ENCODE measurements around the gene TXNL1. TPM values are rescaled to one million over a fixed set of nuclear protein-coding genes. Genes with fewer than 3 reads are reported as not detected.

TXNL1 gene
- total RNA-seq, 1 experiment from 2014 or later = 54.5 TPM

DNA sequence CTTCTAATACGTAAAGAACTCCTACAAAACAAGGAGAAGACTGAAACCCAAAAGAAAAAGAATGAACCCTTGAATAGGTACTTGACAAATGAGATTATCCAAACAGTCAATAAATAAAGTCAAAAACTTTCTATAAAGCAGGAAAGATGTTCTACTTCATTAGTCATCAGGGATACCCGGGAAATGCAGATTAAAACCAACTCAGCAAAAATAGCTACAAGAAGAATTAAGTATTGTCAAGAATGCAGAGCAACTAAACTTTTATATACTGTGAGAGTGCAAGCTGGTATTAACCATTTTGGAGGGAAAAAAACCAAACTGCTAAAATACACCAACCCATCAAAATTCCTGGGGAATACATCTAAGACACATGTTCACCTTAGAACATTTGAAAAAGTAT, 10.4 kb downstream of the TXNL1 start:
- ChIA-PET POLR2A (ENCODE audit: unreplicated experiment) (interaction anchor here (0.7 kb wide), 1 partner anchor 1205 kb away, joined by 4 read pairs; no protein-coding TSS in a partner anchor), CTCF (no interaction called here)

DNA sequence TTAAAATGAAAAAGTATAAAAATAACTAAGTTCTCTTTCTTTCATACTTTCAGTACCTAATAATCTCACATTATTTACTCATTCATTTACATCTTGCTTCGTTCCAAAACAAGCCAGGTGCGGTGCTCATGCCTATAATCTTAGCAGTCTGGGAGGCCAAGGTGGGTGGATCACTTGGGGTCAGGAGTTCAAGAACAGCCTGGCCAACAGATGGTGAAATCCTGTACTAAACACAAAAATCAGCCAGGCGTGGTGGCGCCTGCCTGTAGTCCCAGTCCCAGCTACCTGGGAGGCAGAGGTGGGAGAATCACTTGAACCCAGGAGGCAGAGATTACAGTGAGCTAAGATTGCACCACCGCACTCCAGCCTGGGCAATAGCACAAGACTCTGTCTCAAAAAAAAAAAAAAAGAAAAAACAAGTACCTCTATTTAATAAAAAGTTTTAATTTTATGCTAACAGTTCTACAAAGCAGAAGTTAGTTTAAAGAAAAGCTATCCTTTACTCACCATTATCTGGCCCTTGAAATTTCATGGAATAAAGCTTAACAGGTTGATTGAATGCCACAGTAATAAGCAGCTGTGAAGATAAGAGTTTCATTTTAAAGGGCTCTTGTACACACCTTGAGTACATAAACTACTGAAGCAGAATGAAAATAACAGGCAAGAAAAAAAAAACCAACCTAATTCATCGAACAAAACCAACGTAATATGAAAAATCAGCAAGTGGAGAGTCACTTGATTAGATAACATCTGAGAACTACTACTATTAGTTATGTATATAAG, 22.5 kb downstream of the TXNL1 start:
- TF ChIP-seq EZH2 (IDR thresholded peaks at IDR 0.05; ENCODE audit: low read depth) = no peak
- TF ChIP-seq, protein P1, sequence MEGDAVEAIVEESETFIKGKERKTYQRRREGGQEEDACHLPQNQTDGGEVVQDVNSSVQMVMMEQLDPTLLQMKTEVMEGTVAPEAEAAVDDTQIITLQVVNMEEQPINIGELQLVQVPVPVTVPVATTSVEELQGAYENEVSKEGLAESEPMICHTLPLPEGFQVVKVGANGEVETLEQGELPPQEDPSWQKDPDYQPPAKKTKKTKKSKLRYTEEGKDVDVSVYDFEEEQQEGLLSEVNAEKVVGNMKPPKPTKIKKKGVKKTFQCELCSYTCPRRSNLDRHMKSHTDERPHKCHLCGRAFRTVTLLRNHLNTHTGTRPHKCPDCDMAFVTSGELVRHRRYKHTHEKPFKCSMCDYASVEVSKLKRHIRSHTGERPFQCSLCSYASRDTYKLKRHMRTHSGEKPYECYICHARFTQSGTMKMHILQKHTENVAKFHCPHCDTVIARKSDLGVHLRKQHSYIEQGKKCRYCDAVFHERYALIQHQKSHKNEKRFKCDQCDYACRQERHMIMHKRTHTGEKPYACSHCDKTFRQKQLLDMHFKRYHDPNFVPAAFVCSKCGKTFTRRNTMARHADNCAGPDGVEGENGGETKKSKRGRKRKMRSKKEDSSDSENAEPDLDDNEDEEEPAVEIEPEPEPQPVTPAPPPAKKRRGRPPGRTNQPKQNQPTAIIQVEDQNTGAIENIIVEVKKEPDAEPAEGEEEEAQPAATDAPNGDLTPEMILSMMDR (conservative IDR thresholded peaks at IDR 0.05) = no peak
- H3K79me2 ChIP-seq (ENCODE audit: low read depth) = 0 out of 2 replicates have a peak, but pooled peaks cover 13% of the 10 kb centered on the region
- ChIA-PET CTCF (interaction anchor here (0.7 kb wide), 1 partner anchor 804 kb away, joined by 4 read pairs; no protein-coding TSS in a partner anchor), POLR2A (ENCODE audit: unreplicated experiment) (no interaction called here)
- H3K27ac ChIP-seq = no peak overlapping the region
- no peak for DNase-seq
- H3K27me3 ChIP-seq (ENCODE audit: insufficient read depth, low read depth) = no peaks in the 10 kb centered on the region
- no peaks in the 10 kb centered on the region for H3K9me2 ChIP-seq (ENCODE audit: insufficient read depth)
- no peak overlapping the region for H3K4me3 ChIP-seq
- H4K20me1 ChIP-seq (ENCODE audit: insufficient read depth) = peaks cover 9% of the 10 kb centered on the region; the same call in 1 of the 2 replicates
- peaks cover 5% of the 10 kb centered on the region; the same call in 1 of the 2 replicates for H3F3A ChIP-seq (ENCODE audit: insufficient read depth, low read depth)
- no peaks in the 10 kb centered on the region for H3K9me3 ChIP-seq (ENCODE audit: insufficient read depth, low read depth)
- no peak overlapping the region for H2AFZ ChIP-seq
- no peak overlapping the region for H3K4me2 ChIP-seq
- intact Hi-C loops (cut with micrococcal nuclease; ENCODE audit: unreplicated experiment) = no loop called here
- no TSS peak for BruUV-seq (replicated peaks)
- peaks cover 42% of the 10 kb centered on the region for H3K36me3 ChIP-seq (ENCODE audit: low read depth)
- H3K4me1 ChIP-seq (replicated peaks; ENCODE audit: insufficient read depth) = no peaks in the 10 kb centered on the region

More for the DNA sequence above, 10.4 kb downstream of the TXNL1 start:
- H3K4me2 ChIP-seq = no peak overlapping the region
- no peaks in the 10 kb centered on the region for H3K27me3 ChIP-seq (ENCODE audit: insufficient read depth, low read depth)
- TF ChIP-seq, protein P1 (conservative IDR thresholded peaks at IDR 0.05) = no peak
- no peak for TF ChIP-seq EZH2 (IDR thresholded peaks at IDR 0.05; ENCODE audit: low read depth)
- H3K4me3 ChIP-seq = no peak overlapping the region
- H2AFZ ChIP-seq = no peak overlapping the region
- DNase-seq = no peak
- peak overlapping the region; percentile 21; the same call in 1 of the 2 replicates for H3K27ac ChIP-seq
- no TSS peak for BruUV-seq (replicated peaks)
- no peaks in the 10 kb centered on the region for H3K9me3 ChIP-seq (ENCODE audit: insufficient read depth, low read depth)
- intact Hi-C loops (cut with micrococcal nuclease; ENCODE audit: unreplicated experiment) = no loop called here
- peaks cover 36% of the 10 kb centered on the region; the same call in 1 of the 2 replicates for H3K36me3 ChIP-seq (ENCODE audit: low read depth)
- H3K4me1 ChIP-seq (replicated peaks; ENCODE audit: insufficient read depth) = no peaks in the 10 kb centered on the region
- no peaks in the 10 kb centered on the region for H3K9me2 ChIP-seq (ENCODE audit: insufficient read depth)
- peaks cover 12% of the 10 kb centered on the region; the same call in 1 of the 2 replicates for H3F3A ChIP-seq (ENCODE audit: insufficient read depth, low read depth)
- H3K79me2 ChIP-seq (ENCODE audit: low read depth) = peaks cover 85% of the 10 kb centered on the region
- H4K20me1 ChIP-seq (ENCODE audit: insufficient read depth) = peaks cover 90% of the 10 kb centered on the region

DNA sequence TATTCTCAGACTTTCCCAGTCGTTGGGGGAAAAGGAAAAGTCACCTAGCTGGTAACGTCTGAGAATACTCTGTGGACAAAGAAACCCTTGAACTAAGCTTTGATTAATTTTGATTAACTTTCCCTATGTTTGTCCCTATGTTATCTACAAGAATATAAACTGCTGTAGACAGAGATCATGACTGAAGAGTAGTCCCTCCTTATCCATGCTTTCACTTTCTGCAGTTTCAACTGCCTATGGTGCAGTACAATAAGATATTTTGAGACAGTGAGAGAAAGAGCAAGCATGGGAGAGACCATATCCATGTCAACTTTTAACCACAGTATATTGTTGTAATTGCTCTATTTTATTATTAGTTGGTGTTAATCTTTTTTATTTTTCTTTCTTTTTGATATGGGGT, 31.8 kb downstream of the TXNL1 start:
- Histone ChIP-seq H3K27me3 (ENCODE audit: insufficient read depth, low read depth) (no peaks in the 10 kb centered on the region), H3K4me2 (no peak overlapping the region), H4K20me1 (ENCODE audit: insufficient read depth) (peaks cover 13% of the 10 kb centered on the region), H3K9me3 (ENCODE audit: insufficient read depth, low read depth) (no peaks in the 10 kb centered on the region), H3K27ac (no peak overlapping the region), H3K4me1 (replicated peaks; ENCODE audit: insufficient read depth) (no peaks in the 10 kb centered on the region), H3K9me2 (ENCODE audit: insufficient read depth) (no peaks in the 10 kb centered on the region), H3F3A (ENCODE audit: insufficient read depth, low read depth) (peaks cover 13% of the 10 kb centered on the region; the same call in 1 of the 2 replicates), H3K79me2 (ENCODE audit: low read depth) (0 out of 2 replicates have a peak, but pooled peaks cover 11% of the 10 kb centered on the region), H2AFZ (no peak overlapping the region), H3K4me3 (no peak overlapping the region), H3K36me3 (ENCODE audit: low read depth) (peaks cover 39% of the 10 kb centered on the region)
- no peak for DNase-seq
- ChIA-PET POLR2A (ENCODE audit: unreplicated experiment) (no interaction called here), CTCF (interaction anchor here (0.6 kb wide), 1 partner anchor 13 kb away, joined by 3 read pairs; no protein-coding TSS in a partner anchor)
- intact Hi-C loops (cut with micrococcal nuclease; ENCODE audit: unreplicated experiment) = no loop called here
- TF ChIP-seq EZH2 (IDR thresholded peaks at IDR 0.05; ENCODE audit: low read depth) = no peak
- TF ChIP-seq, protein P1 (conservative IDR thresholded peaks at IDR 0.05) = no peak
- BruUV-seq (replicated peaks) = no TSS peak

Data from PC-9 (cell line).